Stimulated activated CD4-positive, alpha-beta T cell treated with anti-CD3 and anti-CD28 coated beads, Interleukin-4, amount 100 ng/mL, for 1 hour (primary cell): Measurements from ENCODE around the gene SCN1B.

Source experiments
- DNase-seq: peaks from one replicate; pipeline ENCODE4 v3.0.0-alpha.2; 2020

SCN1B gene

GRCh38 chr19:35079826-35080225 lies 49.6 kb downstream of the SCN1B start:
- no peak for DNase-seq

- no peak for DNase-seq
These were observed 50.4 kb downstream of the SCN1B start for GRCh38 chr19:35080613-35081170.

- DNase-seq: no peak
These were observed 50.9 kb downstream of the SCN1B start for GRCh38 chr19:35081201-35081600.

GRCh38 chr19:35083691-35084508 lies 53.6 kb downstream of the SCN1B start:
- DNase-seq: no peak

GRCh38 chr19:35084509-35084762 lies 54.2 kb downstream of the SCN1B start:
- no peak for DNase-seq

- DNase-seq: no peak
These were observed 55.7 kb downstream of the SCN1B start for GRCh38 chr19:35085947-35086346.

GRCh38 chr19:35086455-35086854 lies 56.2 kb downstream of the SCN1B start:
- no peak for DNase-seq

- DNase-seq: no peak
These were observed 57.1 kb downstream of the SCN1B start for GRCh38 chr19:35087393-35087792.

GRCh38 chr19:35088131-35088913 lies 58.1 kb downstream of the SCN1B start:
- DNase-seq: no peak

GRCh38 chr19:35089554-35089953 lies 59.3 kb downstream of the SCN1B start:
- no peak for DNase-seq
